H1 (cell line): Measurements from ENCODE around the gene OSGEP. TPM values are rescaled to one million over a fixed set of nuclear protein-coding genes. Genes with fewer than 3 reads are reported as not detected.

Source experiments
- CTCF ChIA-PET: fragments of 300-600 bp; sonication (Branson Sonifier 250); formaldehyde crosslinking; loops from one replicate; lab custom pipeline; 2021; ENCODE audit not compliant: partially characterized antibody; lab: Charles Lee
- POLR2A ChIA-PET: fragments of 300-600 bp; sonication (Branson Sonifier 250); formaldehyde crosslinking; loops from one replicate; lab custom pipeline; 2021; ENCODE audit warnings: inconsistent platforms; ENCODE audit not compliant: partially characterized antibody; lab: Charles Lee
- DNase-seq, 2 experiments: peaks; one replicate each; pipeline versions ENCODE4 v3.0.0 to v3.0.0-alpha.2; 2010 to 2022; ENCODE audit warnings: low spot score in 2 of 2, low read depth in 1 of 2, mixed read lengths in 1 of 2
- FAIRE-seq: peaks from 2 replicates; lab custom pipeline; 2011; peaks lifted over from hg19 to GRCh38; lab: Jason Lieb, UNC
- H2AFZ ChIP-seq: 2 replicates; pipeline ENCODE4 v1.8.1; 2012; ENCODE audit warnings: low read length, inconsistent platforms
- H2AK5ac ChIP-seq: 2 replicates; pipeline ENCODE4 v1.6.1; 2013; ENCODE audit warnings: low read depth, low read length
- H2BK120ac ChIP-seq: replicated peaks from 2 replicates; pipeline ENCODE3; 2013; ENCODE audit warnings: low read depth, low read length, inconsistent platforms
- H2BK12ac ChIP-seq: 2 replicates; pipeline ENCODE4 v1.6.1; 2013; ENCODE audit warnings: low read depth, low read length
- H2BK15ac ChIP-seq: 2 replicates; pipeline ENCODE4 v1.6.1; 2013; ENCODE audit warnings: low read length
- H2BK20ac ChIP-seq: 2 replicates; pipeline ENCODE4 v1.6.1; 2013; ENCODE audit warnings: low read length
- H2BK5ac ChIP-seq: 2 replicates; pipeline ENCODE4 v1.6.1; 2013; ENCODE audit warnings: low read depth, low read length
- H3K14ac ChIP-seq: 2 replicates; pipeline ENCODE4 v1.6.1; 2013; ENCODE audit warnings: inconsistent platforms; ENCODE audit not compliant: insufficient read length
- H3K18ac ChIP-seq: 2 replicates; pipeline ENCODE4 v1.6.1; 2013; ENCODE audit warnings: low read length; ENCODE audit errors: extremely low read depth
- H3K23ac ChIP-seq: 2 replicates; pipeline ENCODE4 v1.6.1; 2013; ENCODE audit warnings: inconsistent platforms; ENCODE audit not compliant: insufficient read length
- H3K23me2 ChIP-seq: 2 replicates; pipeline ENCODE4 v1.6.1; 2013; ENCODE audit warnings: low read depth, low read length
- H3K27ac ChIP-seq: 2 replicates; pipeline ENCODE4 v1.6.1; 2011; ENCODE audit warnings: low read depth, low read length, inconsistent platforms
- H3K27me3 ChIP-seq, 4 experiments: replicated peaks in 1 of 4; 1 replicate in 1 of 4; 2 replicates in 3 of 4; pipeline versions ENCODE4 v1.6.1 to v1.8.1; 2011 to 2013; ENCODE audit warnings: low read length in 3 of 4, mild to moderate bottlenecking in 3 of 4, inconsistent platforms in 2 of 4, mixed read lengths in 2 of 4, moderate library complexity in 1 of 4; ENCODE audit not compliant: control insufficient read depth in 3 of 4, insufficient read depth in 3 of 4; ENCODE audit errors: extremely low read depth in 1 of 4
- H3K36me3 ChIP-seq, 4 experiments: 2 replicates each; pipeline versions ENCODE4 v1.6.1 to v1.8.1; 2011 to 2013; ENCODE audit warnings: mild to moderate bottlenecking in 4 of 4, low read length in 3 of 4, moderate library complexity in 2 of 4, control low read depth in 1 of 4, inconsistent platforms in 1 of 4; ENCODE audit not compliant: insufficient read depth in 4 of 4, control insufficient read depth in 2 of 4
- H3K4ac ChIP-seq: replicated peaks from 2 replicates; pipeline ENCODE3; 2013; ENCODE audit warnings: low read length, low read depth, mixed read lengths, inconsistent platforms; ENCODE audit not compliant: insufficient read length
- H3K4me1 ChIP-seq, 4 experiments: replicated peaks in 1 of 4; 1 replicate in 1 of 4; 2 replicates in 3 of 4; pipeline versions ENCODE4 v1.6.1 to v1.8.1; 2011 to 2013; ENCODE audit warnings: low read length in 3 of 4, inconsistent platforms in 2 of 4, mixed read lengths in 1 of 4; ENCODE audit not compliant: insufficient read depth in 4 of 4, control insufficient read depth in 3 of 4
- H3K4me2 ChIP-seq, 2 experiments: 2 replicates each; pipeline versions ENCODE4 v1.6.1 to v1.8.1; 2011 to 2013; ENCODE audit warnings: low read depth in 2 of 2, low read length in 2 of 2, control low read depth in 1 of 2, inconsistent platforms in 1 of 2, mild to moderate bottlenecking in 1 of 2; ENCODE audit not compliant: insufficient read depth in 1 of 2
- H3K4me3 ChIP-seq, 4 experiments: fragments of 200-600, 300-600 bp in 1 of 4; sonication (generic), shearing (Covaris generic), sonication (Bioruptor Twin) in 1 of 4; 2 replicates each; pipeline versions ENCODE4 v1.5.1 to v1.8.1; 2011 to 2016; ENCODE audit warnings: low read length in 4 of 4, low read depth in 3 of 4, control low read depth in 2 of 4, inconsistent platforms in 2 of 4, mild to moderate bottlenecking in 2 of 4, mixed read lengths in 1 of 4, moderate library complexity in 1 of 4; ENCODE audit not compliant: insufficient read depth in 2 of 4; ENCODE audit errors: extremely low read depth in 1 of 4
- H3K56ac ChIP-seq: replicated peaks from 2 replicates; pipeline ENCODE3; 2013; ENCODE audit warnings: low read depth, mild to moderate bottlenecking, mixed read lengths, low read length, inconsistent platforms; ENCODE audit not compliant: insufficient read length
- H3K79me1 ChIP-seq: 2 replicates; pipeline ENCODE4 v1.6.1; 2013; ENCODE audit warnings: low read depth, low read length, control low read depth
- H3K79me2 ChIP-seq, 2 experiments: 2 replicates each; pipeline versions ENCODE4 v1.6.1 to v1.8.1; 2012 to 2013; ENCODE audit warnings: low read length in 2 of 2, mild to moderate bottlenecking in 2 of 2, inconsistent platforms in 1 of 2; ENCODE audit not compliant: insufficient read depth in 2 of 2, control insufficient read depth in 1 of 2
- H3K9ac ChIP-seq, 4 experiments: replicated peaks in 1 of 4; 1 replicate in 1 of 4; 2 replicates in 3 of 4; pipeline versions ENCODE4 v1.6.1 to v1.8.1; 2011 to 2013; ENCODE audit warnings: low read depth in 3 of 4, low read length in 3 of 4, control low read depth in 2 of 4, mild to moderate bottlenecking in 2 of 4, moderate library complexity in 2 of 4, inconsistent platforms in 1 of 4; ENCODE audit errors: extremely low read depth in 1 of 4
- H3K9me3 ChIP-seq, 2 experiments: 2 replicates each; pipeline versions ENCODE4 v1.6.1 to v1.8.1; 2012 to 2013; ENCODE audit warnings: mild to moderate bottlenecking in 2 of 2, moderate library complexity in 2 of 2, control low read depth in 1 of 2, inconsistent platforms in 1 of 2, low read depth in 1 of 2, low read length in 1 of 2, mixed read lengths in 1 of 2; ENCODE audit not compliant: insufficient read depth in 2 of 2
- H4K20me1 ChIP-seq, 2 experiments: replicated peaks in 1 of 2; 2 replicates each; pipeline versions ENCODE3 to v1.8.1; 2011 to 2013; ENCODE audit warnings: inconsistent platforms in 2 of 2, low read length in 2 of 2, mild to moderate bottlenecking in 1 of 2; ENCODE audit not compliant: insufficient read depth in 2 of 2, control insufficient read depth in 1 of 2
- H4K5ac ChIP-seq: 2 replicates; pipeline ENCODE4 v1.6.1; 2013; ENCODE audit warnings: low read length, low read depth, mixed read lengths, inconsistent platforms; ENCODE audit not compliant: insufficient read length
- H4K8ac ChIP-seq: 2 replicates; pipeline ENCODE4 v1.8.0; 2013; ENCODE audit warnings: mild to moderate bottlenecking, moderate library complexity, low read length, inconsistent platforms; ENCODE audit not compliant: insufficient read depth; ENCODE audit errors: extremely low read depth
- H4K91ac ChIP-seq: replicated peaks from 2 replicates; pipeline ENCODE3; 2013; ENCODE audit warnings: low read length, mixed read lengths, inconsistent platforms; ENCODE audit not compliant: insufficient read length
- ASH2L ChIP-seq: fragments of 200-600, 300-600 bp; sonication (generic); IDR thresholded peaks from one replicate; pipeline ENCODE4 v1.7.1; 2017; ENCODE audit warnings: low read length
- ATF2 ChIP-seq: IDR thresholded peaks from 2 replicates; pipeline ENCODE4 v1.6.1; 2012; ENCODE audit warnings: low read length, inconsistent platforms
- CEBPB ChIP-seq: IDR thresholded peaks from 2 replicates; pipeline ENCODE4 v1.6.1; 2012; ENCODE audit warnings: low read depth, low read length
- CREB1 ChIP-seq: IDR thresholded peaks from 2 replicates; pipeline ENCODE4 v1.6.1; 2012; ENCODE audit warnings: inconsistent platforms
- EGR1 ChIP-seq: IDR thresholded peaks from 2 replicates; pipeline ENCODE4 v1.6.1; 2011; ENCODE audit warnings: low read depth, low read length, borderline replicate concordance
- EZH2 ChIP-seq: fragments of 200-600 bp; sonication (generic); IDR thresholded peaks from 2 replicates; pipeline ENCODE4 v1.7.1; 2012; ENCODE audit warnings: low read depth, mild to moderate bottlenecking, moderate library complexity, low read length, inconsistent platforms; ENCODE audit not compliant: severe bottlenecking
- KDM1A ChIP-seq: fragments of 200-600, 300-600 bp; sonication (generic); IDR thresholded peaks from 2 replicates; pipeline ENCODE4 v1.7.1; 2016; ENCODE audit warnings: mild to moderate bottlenecking, low read length, borderline replicate concordance
- NANOG ChIP-seq: IDR thresholded peaks from 2 replicates; pipeline ENCODE4 v1.6.1; 2011; ENCODE audit warnings: low read length, low read depth, mild to moderate bottlenecking, inconsistent platforms; ENCODE audit not compliant: insufficient read depth, poor library complexity, severe bottlenecking
- PHF8 ChIP-seq: fragments of 200-600 bp; sonication (generic); conservative IDR thresholded peaks from 2 replicates; pipeline ENCODE4 v1.7.1; 2012; ENCODE audit warnings: low read depth, mild to moderate bottlenecking, inconsistent platforms, low read length, moderate library complexity
- RNF2 ChIP-seq: fragments of 200-900, 300-1000 bp; sonication (generic); IDR thresholded peaks from 2 replicates; pipeline ENCODE4 v1.7.1; 2016; ENCODE audit warnings: borderline replicate concordance, low read depth, mild to moderate bottlenecking, antibody characterized with exemption, low read length; ENCODE audit not compliant: poor library complexity, severe bottlenecking; ENCODE audit errors: missing control alignments
- TCF12 ChIP-seq: IDR thresholded peaks from 2 replicates; pipeline ENCODE4 v1.6.1; 2011; ENCODE audit warnings: low read depth, mild to moderate bottlenecking, low read length
- ZNF274 ChIP-seq: IDR thresholded peaks from 2 replicates; pipeline ENCODE4 v1.7.0; 2012; ENCODE audit warnings: low read length, borderline replicate concordance; ENCODE audit errors: extremely low read depth
- WGBS, 2 experiments: shearing (Covaris generic) in 1 of 2; methylation state at CpG; one replicate each; pipeline versions ENCODE4 v1.1.6 to v1.1.7; 2013 to 2015; ENCODE audit warnings: low lambda C conversion rate in 2 of 2, mixed read lengths in 2 of 2, inconsistent platforms in 1 of 2, low coverage in 1 of 2, missing lambda C conversion rate in 1 of 2; ENCODE audit not compliant: insufficient replicate concordance in 2 of 2, insufficient coverage in 1 of 2, insufficient read length in 1 of 2; ENCODE audit errors: extremely low coverage in 1 of 2, missing lambda C conversion rate in 1 of 2; 5-methylcytosine and 5-hydroxymethylcytosine counted together
- polyA plus RNA-seq, 7 experiments: library from polyadenylated mRNA; depleted of rRNA in 3 of 7; stranded (reverse) in 5 of 7; unstranded in 2 of 7; fragments of >200 nt in 5 of 7; fragments of 200-250 nt in 2 of 7; gene quantifications; 1 replicate in 5 of 7; 2 replicates in 1 of 7; 4 replicates in 1 of 7; pipeline versions ENCODE4 v1.2.1 to v1.2.3, GENCODE V29; 2011 to 2013; ENCODE audit warnings: missing spikeins in 2 of 7, mixed read lengths in 2 of 7
- total RNA-seq: library from RNA; stranded (reverse); fragmentation: NEBNext Ultra II Directional; extraction: Animal tissue kit (Norgen Biotek cat#: 25700); gene quantifications from 2 replicates; pipeline ENCODE4 v1.2.1, GENCODE V29; 2021

OSGEP gene
- total and polyA plus RNA-seq, 2 of the 8 experiments (the other 6 are each of a cell fraction or from before 2014, with no cell fraction given), result 34.4 to 78.6 TPM

GRCh38 chr14:20503898-20504297 lies 49.3 kb upstream of the OSGEP start:
- Histone ChIP-seq H2BK20ac (no peak overlapping the region), H3K27ac (no peak overlapping the region)

More at GRCh38 chr14:20503898-20504297, 49.3 kb upstream of the OSGEP start:
- Histone ChIP-seq H3K79me1 (no peaks in the 10 kb centered on the region), H2BK12ac (no peak overlapping the region), H3K36me3 (no peaks in the 10 kb centered on the region), H3K23me2 (no peaks in the 10 kb centered on the region; the same call in 1 of the 2 replicates), H3K79me2 (no peaks in the 10 kb centered on the region), H2AK5ac (no peak overlapping the region), H3K14ac (no peak overlapping the region), H4K8ac (no peak overlapping the region), H2BK120ac (no peak overlapping the region), H4K20me1 (no peaks in the 10 kb centered on the region), H3K4me3 (no peak overlapping the region), H2BK5ac (no peak overlapping the region), H4K91ac (no peak overlapping the region), H3K23ac (no peak overlapping the region), H3K4me1 (peaks cover 0 to 5% (median 2%) of the 10 kb centered on the region in 4 experiments; a peak in 4 of 7 replicates), H3K9me3 (peaks cover 0 to 3% of the 10 kb centered on the region in 2 experiments; a peak in 3 of 4 replicates), H3K18ac (no peak overlapping the region), H3K27me3 (no peaks in the 10 kb centered on the region), H4K5ac (no peak overlapping the region), H3K9ac (no peak overlapping the region), H2BK15ac (no peak overlapping the region), H2AFZ (peak overlapping the region; percentile 58; the same call in 1 of the 2 replicates), H3K4ac (no peak overlapping the region), H3K56ac (no peak overlapping the region), H3K4me2 (no peak overlapping the region)
- WGBS, 2 experiments, result 95% methylated on average over 6 of the region's 6 CpGs; no CpG with 5 or more reads in 1 of the 2 experiments
- POLR2A ChIA-PET, result no interaction called here
- no peak for DNase-seq
- CTCF ChIA-PET, result no interaction called here
- TF ChIP-seq CEBPB, result no peak
- no peak for TF ChIP-seq EGR1
- TF ChIP-seq ASH2L, result no peak
- TF ChIP-seq PHF8, result no peak
- no peak for TF ChIP-seq TCF12
- no peak for TF ChIP-seq EZH2
- no peak for TF ChIP-seq ATF2
- TF ChIP-seq KDM1A, result no peak
- TF ChIP-seq ZNF274, result no peak
- TF ChIP-seq RNF2, result no peak
- TF ChIP-seq CREB1, result no peak
- TF ChIP-seq NANOG, result no peak
- FAIRE-seq, result no peak
